GM18520 (cell line): ENCODE data around the gene SLC9C2.
"Not testable (repeated sequence)": the region's sequence is repeated elsewhere in the genome, so short reads cannot be mapped to it uniquely, and the experiment has no call there.

Experiments
- ATAC-seq: cut with Tn5 transposase; IDR thresholded peaks from one replicate; pipeline ENCODE4 v1.9.1; 2021; ENCODE audit not compliant: unreplicated experiment

The SLC9C2 gene

DNA sequence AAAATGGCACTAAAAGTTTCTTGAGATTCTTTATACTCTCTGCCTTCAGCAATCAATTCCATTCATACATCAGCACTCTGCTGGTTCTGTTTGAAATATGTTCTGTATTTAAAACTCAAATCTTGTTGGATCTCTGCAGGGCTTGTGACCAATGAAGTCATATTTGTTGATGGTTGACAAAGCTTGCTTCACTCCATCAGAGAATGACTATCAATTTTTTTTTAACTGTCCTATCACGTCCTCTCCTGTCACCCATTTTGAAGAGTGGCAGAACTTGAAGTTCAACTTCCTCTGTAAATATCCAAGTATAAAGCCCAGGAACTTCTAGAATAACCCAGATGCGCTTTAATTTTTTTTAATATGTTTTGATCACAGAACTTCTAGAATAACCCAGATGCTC lies 114.9 kb downstream of the SLC9C2 start:
- no peak for ATAC-seq

DNA sequence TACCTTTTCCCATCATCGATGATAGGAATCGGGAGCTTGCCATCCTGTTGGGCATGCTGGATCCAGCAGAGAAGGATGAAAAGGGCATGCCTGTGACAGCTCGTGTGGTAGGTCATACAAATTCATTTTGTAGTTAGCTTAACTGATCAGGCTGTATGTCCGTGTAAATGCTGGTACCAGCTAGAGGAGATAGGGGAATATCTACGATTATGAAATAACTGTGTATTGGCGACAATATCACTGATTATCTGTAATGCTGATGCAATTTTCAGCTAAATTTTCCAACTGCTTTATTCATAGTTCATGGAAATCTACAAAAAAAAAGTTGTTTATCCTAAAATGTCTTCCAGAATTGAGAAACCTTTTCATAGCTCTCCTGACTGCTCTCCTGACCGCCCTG lies 117.5 kb downstream of the SLC9C2 start:
- no peak for ATAC-seq

DNA sequence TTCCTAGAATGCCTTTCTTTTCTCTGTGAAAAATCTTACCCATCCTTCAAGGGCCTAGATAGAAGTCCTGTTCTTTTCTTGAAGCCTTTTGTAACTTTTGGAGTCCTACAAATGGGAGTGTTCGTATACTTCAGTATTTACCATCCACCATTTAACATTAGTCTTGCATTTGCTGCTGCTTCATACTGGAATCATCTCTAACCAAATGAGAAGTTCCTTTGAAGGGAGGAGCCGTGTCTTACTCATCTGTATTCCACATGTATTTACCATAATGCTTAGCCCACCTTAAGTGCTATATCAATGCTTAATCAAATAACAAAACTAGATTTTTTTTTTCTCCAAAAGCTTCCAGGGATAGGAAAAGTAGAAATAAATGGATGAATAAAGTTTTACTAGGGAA lies 118.6 kb downstream of the SLC9C2 start:
- ATAC-seq, result no peak

DNA sequence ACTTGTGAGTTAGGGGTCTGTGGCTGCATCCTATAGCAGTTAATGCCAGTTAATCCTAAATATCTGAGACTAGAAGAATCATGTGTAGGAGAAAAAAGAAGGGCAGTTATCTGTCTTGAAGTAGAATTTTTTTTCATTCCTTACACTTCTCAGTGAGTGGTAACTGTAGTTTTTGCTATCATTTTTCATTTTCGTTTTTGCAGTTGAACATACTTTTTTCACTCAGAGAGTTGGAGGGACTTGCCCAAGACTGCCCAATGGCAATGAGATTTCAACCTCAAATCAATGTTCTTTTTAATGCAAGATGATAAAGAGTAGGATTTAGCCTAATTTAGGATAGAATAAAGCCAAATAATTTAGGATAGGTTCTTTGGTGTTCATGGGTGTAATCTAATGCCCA lies 120.2 kb downstream of the SLC9C2 start:
- peak; percentile 49 for ATAC-seq

DNA sequence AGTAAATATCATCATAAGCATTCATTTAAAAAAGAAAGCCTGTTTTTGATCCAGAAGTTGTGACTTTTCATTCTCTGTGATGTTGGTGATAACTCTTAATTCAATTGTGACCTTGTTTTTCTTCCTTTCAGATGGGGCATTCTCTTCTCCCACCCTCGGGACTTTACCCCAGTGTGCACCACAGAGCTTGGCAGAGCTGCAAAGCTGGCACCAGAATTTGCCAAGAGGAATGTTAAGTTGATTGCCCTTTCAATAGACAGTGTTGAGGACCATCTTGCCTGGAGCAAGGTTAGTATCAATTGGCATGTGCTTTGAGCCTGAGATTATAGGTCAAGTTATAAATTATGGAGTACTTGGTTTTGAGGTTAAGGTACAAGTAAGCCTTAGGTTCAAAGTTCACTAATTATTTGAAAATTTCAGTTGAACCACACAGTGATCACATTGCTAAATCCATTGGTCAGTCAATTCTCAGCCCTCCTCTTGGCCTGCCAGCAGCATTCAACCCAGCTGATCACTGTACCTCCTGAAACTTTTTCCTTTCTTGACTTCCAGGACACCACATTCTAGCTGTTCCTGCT lies 121.6 kb downstream of the SLC9C2 start:
- no peak for ATAC-seq

DNA sequence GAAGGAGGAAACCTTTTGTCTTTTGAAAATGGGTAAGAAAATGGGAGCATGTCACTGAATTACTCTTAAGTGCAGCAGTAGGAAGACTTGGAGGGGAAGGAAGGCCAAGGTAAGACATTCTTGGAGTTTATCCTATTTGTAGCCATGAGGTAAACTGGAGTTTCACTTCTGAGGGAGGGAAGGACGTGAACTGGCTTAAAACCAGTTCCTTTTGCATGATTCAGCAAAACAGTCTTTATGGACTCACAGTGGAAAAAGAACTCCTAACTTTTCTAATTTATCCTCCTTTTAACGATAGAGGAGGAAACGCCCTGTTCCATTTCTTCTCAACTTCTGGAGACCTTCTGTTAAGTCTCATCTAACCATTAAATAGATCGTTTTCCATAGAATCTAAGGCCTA lies 123.2 kb downstream of the SLC9C2 start:
- no peak for ATAC-seq

DNA sequence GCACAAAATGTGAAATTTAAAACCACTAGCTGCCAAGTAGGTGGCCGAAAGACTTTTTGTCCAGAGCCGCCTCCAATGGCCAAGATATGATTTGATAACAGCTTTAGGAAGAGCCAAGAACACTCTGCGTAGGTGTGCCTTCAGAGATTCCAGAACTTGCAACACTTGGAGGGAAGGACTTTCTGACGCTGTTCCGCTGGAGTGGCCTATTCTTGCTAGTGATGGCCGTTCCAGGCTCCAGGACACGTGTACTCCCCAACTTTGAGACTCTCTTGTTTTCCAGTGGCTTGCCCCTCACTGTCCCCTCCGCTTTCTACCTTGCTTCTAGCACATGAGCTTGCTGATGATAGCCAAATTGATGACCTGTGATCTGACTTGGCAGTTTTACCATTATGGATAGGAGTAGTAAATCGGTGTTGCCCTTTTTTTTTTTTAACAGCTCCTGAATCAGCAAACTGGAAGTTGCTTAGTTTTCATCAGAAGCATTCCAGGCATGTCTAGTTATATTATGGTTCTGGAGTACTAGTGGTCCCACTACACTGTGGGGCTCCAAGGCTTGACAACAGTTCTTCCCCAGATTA lies 124.7 kb downstream of the SLC9C2 start:
- ATAC-seq, result no peak

DNA sequence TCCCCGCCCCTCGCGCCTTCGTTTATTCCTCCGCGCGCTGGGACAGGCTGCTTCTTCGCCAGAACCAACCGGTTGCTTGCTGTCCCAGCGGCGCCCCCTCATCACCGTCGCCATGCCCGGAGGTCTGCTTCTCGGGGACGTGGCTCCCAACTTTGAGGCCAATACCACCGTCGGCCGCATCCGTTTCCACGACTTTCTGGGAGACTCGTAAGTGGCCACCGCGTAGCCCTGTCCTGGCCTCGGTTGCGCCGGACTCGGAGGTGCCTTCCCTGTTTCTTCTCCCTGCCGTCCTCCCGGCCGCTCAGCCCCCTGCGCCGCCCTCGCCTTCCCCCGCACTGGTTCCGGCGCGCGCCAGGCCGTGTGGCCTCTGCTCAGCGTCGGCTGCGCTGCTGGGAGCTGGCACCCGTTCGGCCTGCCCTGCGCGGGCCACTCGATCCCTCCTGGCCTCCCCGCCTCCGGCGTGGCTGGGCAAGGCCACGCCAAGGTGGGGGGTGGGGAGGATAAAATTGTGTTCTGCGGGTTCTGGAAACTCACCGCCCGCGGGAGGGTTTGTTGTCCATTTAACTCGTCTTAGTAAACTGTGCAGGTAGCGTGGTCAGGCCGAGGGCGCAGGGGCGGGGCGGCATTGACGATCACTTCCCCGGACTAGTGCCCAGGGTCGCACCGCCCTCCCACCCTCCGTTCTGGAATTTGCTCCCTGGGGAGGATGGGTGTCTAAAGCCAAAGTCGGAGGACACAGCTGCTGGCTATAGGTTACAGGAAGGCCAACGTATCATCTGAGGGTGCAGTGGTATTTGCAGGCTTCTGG lies 125.4 kb downstream of the SLC9C2 start, which contains the start of gene PRDX6:
PRDX6 (plus strand) TSS at position 50 of the 808 bp plus-strand sequence; CDS start at position 113, 63 bp downstream.
- peak; percentile 34 for ATAC-seq

DNA sequence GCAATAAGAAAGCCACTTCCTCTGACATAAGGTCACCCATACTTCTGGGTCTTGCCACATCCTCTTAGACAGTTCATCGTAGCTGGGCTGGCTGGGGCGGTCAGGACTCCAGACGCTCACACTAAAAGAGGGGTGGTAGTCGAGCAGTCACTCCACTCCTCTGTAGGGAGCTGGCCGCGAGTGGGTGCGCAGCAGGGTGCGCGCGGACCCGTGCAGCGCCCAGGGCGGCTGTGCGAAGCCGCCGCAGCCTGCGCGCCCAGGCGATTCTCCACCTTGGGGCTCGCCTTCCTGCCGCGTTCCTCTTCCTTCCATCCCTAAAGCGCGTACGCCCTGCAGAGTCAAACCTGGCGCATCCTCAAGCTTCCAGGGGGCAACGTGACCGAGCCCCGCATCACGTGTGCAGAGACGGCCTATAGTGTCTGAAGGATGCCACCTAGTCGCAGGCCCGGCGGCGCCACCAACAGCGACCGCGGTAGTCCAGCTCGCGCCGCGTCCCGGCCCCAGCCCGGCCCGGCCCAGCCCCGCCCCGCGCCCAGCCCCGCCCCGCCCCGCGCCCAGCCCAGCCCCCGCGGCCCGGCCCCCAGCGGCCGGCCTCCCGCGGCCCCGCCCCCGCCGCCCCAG lies 126.1 kb downstream of the SLC9C2 start:
- peak; percentile 93 for ATAC-seq

DNA sequence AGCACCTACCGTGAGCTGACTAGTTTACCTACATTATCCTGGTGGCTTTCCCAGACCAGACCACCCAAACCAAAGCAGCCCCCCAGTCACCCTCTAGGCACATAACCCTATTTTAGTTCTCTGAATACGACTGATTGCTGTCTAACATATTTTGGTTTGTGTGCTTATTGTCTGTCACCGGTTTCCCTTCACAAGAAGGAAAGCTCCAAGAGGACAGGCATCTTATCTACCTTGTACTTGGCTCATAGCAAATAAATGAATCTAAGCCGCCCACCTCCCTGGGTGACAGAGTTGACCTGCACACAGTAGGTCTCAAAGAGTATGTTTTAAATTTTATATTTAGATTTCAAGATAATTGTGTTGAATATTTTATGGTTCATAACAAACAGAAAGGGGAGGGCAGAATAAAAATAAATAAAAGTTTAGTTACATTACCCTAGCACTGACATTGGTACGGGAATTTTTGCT lies 126.6 kb downstream of the SLC9C2 start:
- no peak for ATAC-seq

DNA sequence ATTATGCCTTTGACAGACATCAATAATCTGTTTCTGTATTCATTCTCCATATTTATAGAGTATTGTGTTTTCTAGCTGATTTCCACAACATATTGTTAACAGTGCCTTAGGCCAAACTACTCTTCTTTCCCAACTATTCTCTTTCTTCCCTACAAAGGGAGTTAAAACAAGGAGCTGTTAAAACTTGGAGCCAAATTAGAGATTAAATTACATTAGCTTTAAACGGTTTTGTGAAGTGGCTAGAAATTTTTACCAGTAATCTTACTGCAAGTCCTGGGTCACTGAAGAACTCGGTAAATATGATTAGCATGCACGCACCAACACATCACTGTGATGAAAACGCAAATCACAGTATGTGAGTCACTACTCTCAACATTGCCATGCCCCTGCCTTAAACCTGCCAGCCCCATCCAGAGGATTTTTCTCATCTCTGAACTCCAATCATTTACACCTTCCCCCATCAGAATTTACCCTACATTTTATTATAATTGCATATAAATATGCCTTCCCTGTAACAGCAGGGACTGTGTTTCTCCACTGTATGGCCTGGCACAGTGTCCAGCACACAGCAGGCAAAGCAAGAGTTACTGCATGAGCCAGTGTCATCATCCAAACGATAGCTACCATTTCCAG lies 127.2 kb downstream of the SLC9C2 start:
- ATAC-seq, result no peak

DNA sequence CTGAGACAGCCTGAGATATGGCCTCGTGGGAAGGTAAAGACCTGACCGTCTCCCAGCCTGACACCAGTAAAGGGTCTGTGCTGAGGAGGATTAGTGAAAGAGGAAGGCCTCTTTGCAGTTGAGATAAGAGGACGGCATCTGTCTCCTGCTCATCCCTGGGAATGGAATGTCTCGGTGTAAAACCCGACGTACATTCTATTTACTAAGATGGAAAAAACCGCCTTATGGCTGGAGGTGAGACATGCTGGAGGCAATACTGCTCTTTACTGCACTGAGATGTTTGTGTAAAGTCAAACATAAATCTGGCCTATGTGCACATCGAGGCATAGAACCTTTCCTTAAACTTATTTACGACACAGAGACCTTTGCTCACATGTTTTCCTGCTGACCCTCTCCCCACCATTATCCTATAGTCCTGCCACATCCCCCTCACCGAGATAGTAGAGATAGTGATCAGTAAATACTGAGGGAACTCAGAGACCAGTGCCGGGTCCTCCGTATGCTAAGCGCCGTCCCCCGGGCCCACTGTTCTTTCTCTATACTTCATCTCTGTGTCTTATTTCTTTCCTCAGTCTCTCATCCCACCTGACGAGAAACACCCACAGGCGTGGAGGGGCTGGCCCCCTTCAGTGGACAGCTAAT lies 128.0 kb downstream of the SLC9C2 start:
- not testable (repeated sequence) for ATAC-seq

DNA sequence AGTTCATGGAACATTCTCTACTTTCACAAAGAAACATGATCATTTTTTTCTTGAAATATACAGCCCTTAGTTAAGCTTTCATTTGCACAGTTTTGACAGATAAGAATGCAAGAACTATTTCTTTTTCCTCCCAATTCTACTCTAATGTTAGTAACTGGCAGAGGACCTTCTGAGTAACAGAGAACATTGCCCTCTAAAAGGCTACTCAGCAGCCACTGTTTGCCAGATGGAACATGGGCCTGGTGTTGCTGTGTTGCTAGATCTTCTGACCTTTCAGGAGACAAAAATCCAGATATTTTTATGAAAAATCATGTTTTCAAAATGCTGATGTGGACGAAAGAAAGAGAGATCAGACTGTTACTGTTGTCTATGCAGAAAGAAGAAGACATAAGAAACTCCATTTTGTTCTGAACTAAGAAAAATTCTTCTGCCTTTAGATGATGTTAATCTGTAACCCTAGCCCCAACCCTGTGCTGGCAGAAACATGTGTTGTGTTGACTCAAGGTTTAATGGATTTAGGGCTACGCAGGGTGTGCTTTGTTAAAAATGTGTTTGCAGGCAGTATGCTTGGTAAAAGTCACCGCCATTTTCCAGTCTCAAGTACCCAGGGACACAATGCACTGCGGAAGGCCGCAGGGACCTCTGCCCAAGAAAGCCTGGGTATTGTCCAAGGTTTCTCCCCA lies 128.6 kb downstream of the SLC9C2 start:
- ATAC-seq, result no peak

DNA sequence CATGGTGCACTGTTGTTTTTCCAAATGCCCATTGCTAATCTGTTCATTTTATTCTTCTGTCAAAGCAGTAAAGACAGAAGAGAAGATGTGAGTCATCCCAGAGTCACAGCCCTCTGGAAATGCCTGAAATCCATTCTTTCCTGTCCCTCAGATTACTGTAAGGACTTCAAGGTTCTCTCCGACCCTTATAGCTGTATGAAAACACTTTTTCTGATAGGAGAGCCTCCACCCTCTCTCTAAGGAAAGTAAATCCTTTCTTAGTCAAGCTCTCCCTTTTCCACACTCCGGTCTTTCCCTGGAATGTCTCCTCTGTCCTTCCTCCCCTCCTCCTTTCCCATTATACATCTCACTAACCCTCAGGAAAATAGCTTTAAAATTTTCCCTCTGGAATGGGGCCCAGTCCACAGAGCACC lies 129.3 kb downstream of the SLC9C2 start:
- no peak for ATAC-seq

DNA sequence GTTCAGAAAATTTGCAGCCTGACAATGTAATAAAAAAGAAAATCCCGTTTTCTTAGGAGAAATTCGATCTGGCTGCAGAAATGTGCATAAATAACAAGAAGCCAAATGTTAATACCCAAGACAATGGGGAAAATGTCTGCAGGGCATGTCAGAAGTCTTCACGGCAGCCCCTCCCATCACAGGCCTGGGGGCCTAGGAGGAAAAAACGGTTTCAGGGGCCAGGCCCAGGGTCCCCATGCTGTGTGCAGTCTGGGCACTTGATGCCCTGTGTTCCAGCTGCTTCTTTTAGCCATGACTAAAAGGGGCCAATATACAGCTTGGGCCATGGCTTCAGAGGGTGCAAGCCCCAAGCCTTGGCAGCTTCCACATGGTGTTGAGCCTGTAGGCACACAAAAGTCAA lies 132.3 kb downstream of the SLC9C2 start:
- ATAC-seq, result no peak

DNA sequence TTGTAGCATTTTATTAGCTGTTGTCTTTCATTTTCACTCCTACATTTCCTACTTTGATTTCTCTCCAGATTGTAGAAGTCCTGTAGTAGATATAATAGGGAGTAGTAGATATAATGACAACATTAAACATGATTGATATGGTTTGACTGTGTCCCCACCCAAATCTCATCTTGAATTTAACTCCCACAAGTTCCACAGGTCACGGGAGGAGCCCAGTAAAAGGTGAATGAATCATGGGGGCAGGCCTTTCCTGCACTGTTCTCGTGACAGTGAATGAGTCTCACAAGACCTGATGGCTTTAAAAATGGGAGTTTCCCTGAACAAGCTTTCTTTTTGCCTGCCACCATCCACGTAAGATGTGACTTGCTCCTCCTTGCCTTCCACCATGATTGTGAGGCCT lies 133.2 kb downstream of the SLC9C2 start:
- no peak for ATAC-seq

DNA sequence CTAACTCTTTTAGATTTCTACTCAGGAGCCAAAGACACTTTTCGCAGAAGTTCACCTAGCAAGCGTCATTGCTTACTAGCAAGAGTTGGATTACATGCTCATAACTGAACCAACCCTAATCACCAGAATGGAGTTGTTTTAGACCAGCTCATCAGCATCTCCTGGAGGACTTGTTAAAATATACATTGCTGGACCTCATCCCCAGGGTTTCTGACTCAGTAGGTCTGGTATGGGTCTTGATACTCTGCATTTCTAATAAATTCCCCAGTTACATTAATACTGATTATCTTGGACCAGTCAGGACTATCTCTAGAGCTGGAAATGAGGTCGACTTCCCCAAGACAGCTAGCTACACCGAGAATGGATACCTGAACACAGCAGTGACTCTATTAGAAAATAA lies 135.4 kb downstream of the SLC9C2 start:
- no peak for ATAC-seq

DNA sequence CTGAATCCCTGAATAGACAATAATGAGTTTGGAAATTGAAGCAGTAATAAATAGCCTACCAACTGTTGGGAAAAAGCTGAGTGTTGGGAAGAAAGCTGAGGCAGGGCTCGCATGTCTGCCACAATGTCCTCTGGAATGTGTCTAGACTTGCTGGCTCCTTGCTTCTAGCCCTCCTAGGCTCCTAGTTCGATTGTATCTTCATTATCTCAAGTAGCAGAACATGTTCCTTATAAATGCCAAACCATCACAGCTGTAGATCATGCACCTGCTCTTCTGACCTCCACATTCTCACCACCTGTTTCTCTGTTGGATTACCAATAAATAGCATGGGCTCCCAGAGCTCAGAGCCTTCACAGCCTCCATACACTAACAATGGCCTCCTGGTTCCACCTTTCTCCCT lies 138.7 kb downstream of the SLC9C2 start:
- not testable (repeated sequence) for ATAC-seq

DNA sequence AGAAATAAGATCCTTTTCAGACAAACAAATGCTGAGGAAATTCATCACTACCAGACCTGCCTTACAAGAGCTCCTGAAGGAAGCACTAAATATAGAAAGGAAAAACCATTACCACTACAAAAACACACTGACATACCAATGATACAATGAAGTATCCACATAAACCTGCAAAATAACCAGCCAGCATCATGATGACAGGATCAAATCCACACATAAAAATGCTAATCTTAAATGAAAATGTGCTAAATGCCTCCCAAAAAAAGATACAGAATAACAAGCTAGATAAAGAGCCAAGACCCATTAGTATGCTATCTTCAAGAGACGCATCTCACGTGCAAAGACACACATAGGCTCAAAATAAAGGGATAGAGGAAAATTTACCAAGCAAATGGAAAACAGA lies 140.2 kb downstream of the SLC9C2 start:
- ATAC-seq, result not testable (repeated sequence)

DNA sequence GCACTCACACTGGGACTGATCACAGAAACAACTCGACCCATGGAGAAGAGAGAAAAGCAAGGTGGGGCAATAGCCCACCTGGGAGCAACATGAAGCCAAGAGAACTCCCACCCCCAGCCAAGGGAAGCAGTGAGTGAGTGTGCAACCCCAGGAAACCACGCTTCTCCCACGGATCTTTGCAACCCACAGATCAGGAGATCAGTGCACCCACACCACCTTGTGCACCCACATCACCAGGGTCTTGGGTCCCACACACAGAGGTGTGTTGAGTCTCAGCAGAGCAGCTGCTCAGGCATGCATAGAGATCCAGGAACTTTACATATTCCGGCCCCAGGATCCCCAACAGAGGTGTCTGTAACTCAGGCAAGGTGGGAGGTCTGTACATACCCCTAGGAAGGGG lies 143.0 kb downstream of the SLC9C2 start:
- no peak for ATAC-seq
